Heart left ventricle (tissue), 16 donors: ENCODE data around the gene FOXN3. TPM values are rescaled to one million over a fixed set of nuclear protein-coding genes. Genes with fewer than 3 reads are reported as not detected.

Experiments
- ATAC-seq, 4 donors: fragments of 200-7000 bp; cut with Tn5 transposase; one replicate each; pipeline ENCODE4 v1.9.1; 2020 to 2022; ENCODE audit warnings: moderate library complexity in 4 of 4, mild to moderate bottlenecking in 3 of 4, moderate number of reproducible peaks in 1 of 4
- DNase-seq, 5 donors: peaks; one replicate each; pipeline ENCODE4 v3.0.0-alpha.2; 2020
- H3K27ac ChIP-seq, 12 donors: fragments of 200-600 bp; sonication (generic) in 4 of 12; one replicate each; pipeline versions ENCODE4 v1.5.0 to v1.8.0; 2016 to 2022; ENCODE audit warnings: mild to moderate bottlenecking in 2 of 12
- H3K27me3 ChIP-seq, 9 donors: fragments of 200-600 bp; sonication (generic) in 2 of 9; one replicate each; pipeline versions ENCODE4 v1.5.1 to v1.8.0; 2016 to 2022; ENCODE audit warnings: mild to moderate bottlenecking in 3 of 9
- H3K36me3 ChIP-seq, 9 donors: fragments of 200-600 bp; sonication (generic) in 2 of 9; one replicate each; pipeline versions ENCODE4 v1.5.0 to v1.8.0; 2018 to 2022; ENCODE audit warnings: mild to moderate bottlenecking in 2 of 9
- H3K4me1 ChIP-seq, 12 donors: fragments of 200-600 bp; sonication (generic) in 4 of 12; one replicate each; pipeline versions ENCODE4 v1.5.0 to v1.8.0; 2016 to 2022; ENCODE audit warnings: mild to moderate bottlenecking in 3 of 12
- H3K4me3 ChIP-seq, 12 donors: fragments of 200-600 bp; sonication (generic) in 4 of 12; one replicate each; pipeline versions ENCODE4 v1.5.0 to v1.8.0; 2017 to 2022; ENCODE audit warnings: mild to moderate bottlenecking in 9 of 12, moderate library complexity in 4 of 12
- H3K9me3 ChIP-seq, 12 donors: fragments of 200-600 bp; sonication (generic) in 4 of 12; one replicate each; pipeline versions ENCODE4 v1.5.0 to v1.8.0; 2016 to 2022; ENCODE audit warnings: mild to moderate bottlenecking in 1 of 12
- CTCF ChIP-seq, 12 donors: fragments of 200-600 bp; sonication (generic) in 4 of 12; IDR thresholded peaks; one replicate each; pipeline versions ENCODE4 v1.5.0 to v1.8.0; 2018 to 2022; ENCODE audit warnings: antibody characterized with exemption in 12 of 12, mild to moderate bottlenecking in 5 of 12
- POLR2A ChIP-seq, 2 donors: fragments of 450-650 bp; IDR thresholded peaks; one replicate each; pipeline ENCODE4 v1.6.1; 2017; ENCODE audit warnings: antibody characterized with exemption in 2 of 2, mild to moderate bottlenecking in 2 of 2, moderate library complexity in 2 of 2
- WGBS, 4 donors: extraction: QIAGEN DNeasy Blood & Tissue Kit in 2 of 4; methylation state at CpG; one replicate each; pipeline versions ENCODE4 v1.1.5 to v1.1.7; 2013 to 2018; 5-methylcytosine and 5-hydroxymethylcytosine counted together
- intact Hi-C, 10 donors: fragments of 100-400 bp; cut with DNase I; formaldehyde crosslinking; loops; one replicate each; pipeline versions ENCODE4 v1.11.1 to v1.14.2; 2022
- polyA plus RNA-seq, 2 donors: library from polyadenylated mRNA; stranded (reverse); fragments of 200-250 nt; gene quantifications; one replicate each; pipeline ENCODE4 v1.2.3, GENCODE V29; 2013
- total RNA-seq, 9 donors: library from RNA; depleted of rRNA in 2 of 9; stranded (reverse); fragments of >200 nt in 2 of 9; fragmentation: NEBNext Ultra II Directional in 3 of 9; extraction: Animal tissue kit (Norgen Biotek cat#: 25700) in 3 of 9; gene quantifications; one replicate each; pipeline versions ENCODE4 v1.1.0 to v1.2.4, GENCODE V29; 2016 to 2023
- donor health status: ischemic (EF 13 %, LVEDD 7.1; RV severe dilation, severe dysfunction).
- donor health status: healthy with polysubstance abuse.
- donor health status: DM: no; HTN: yes; CAD: no.
- donor health status: DM: no; HTN: no; CAD: no.
- donor health status: ischemic (EF 25% LVEDD 6.9; RV normal size, moderate dysfunction).
- donor health status: ischemic (EF 25% LVEDD 5.7; RV mildly dilated, moderate dysfunction).
- donor health status: healthy.
- donor health status: DM: yes; HTN: yes; CAD: no.
- donor health status: ischemic (EF 35%, LVEDD 5.7; RV mildly dilated, moderate dysfunction).
- donor health status: nonischemic (EF 11% LVEDD 7.7; RV severe dilation, severe dysfunction).
- donor health status: DM: yes; HTN: yes; CAD: no.
- donor health status: PGD.
- donor health status: ischemic (EF 29% LVEDD 5.4; RV normal size, mild dysfunction).
- donor health status: nonischemic (EF 23%, LVEDD 6.1; RV moderate dilation, normal function).

FOXN3 gene
- total and polyA plus RNA-seq, 11 donors = 24.4 to 161 (median 111) TPM

GRCh38 chr14:89125216-89125615, 291.8 kb downstream of the FOXN3 start:
- H3K4me1 ChIP-seq = no peaks in the 10 kb centered on the region
- TF ChIP-seq CTCF (IDR thresholded peaks at IDR 0.05) = no peak
- H3K27me3 ChIP-seq = no peaks in the 10 kb centered on the region
- H3K36me3 ChIP-seq = no peaks in the 10 kb centered on the region
- WGBS, 4 donors = 59 to 67% (median 64%) methylated on average over 4 of the region's 4 CpGs
- DNase-seq (no peak), ATAC-seq (no peak)
- no peak overlapping the region for H3K27ac ChIP-seq
- peaks cover 0 to 6% (median 0%) of the 10 kb centered on the region in 12 donors for H3K9me3 ChIP-seq
- no peak overlapping the region for H3K4me3 ChIP-seq
- intact Hi-C loops = no loop called here

GRCh38 chr14:89123851-89124250, 293.2 kb downstream of the FOXN3 start:
- Histone ChIP-seq H3K27me3 (no peaks in the 10 kb centered on the region), H3K36me3 (no peaks in the 10 kb centered on the region), H3K27ac (no peak overlapping the region), H3K4me3 (no peak overlapping the region), H3K9me3 (peaks cover 0 to 12% (median 0%) of the 10 kb centered on the region in 12 donors), H3K4me1 (no peaks in the 10 kb centered on the region)
- intact Hi-C loops = no loop called here
- TF ChIP-seq CTCF (IDR thresholded peaks at IDR 0.05) (no peak), POLR2A (IDR thresholded peaks at IDR 0.05) (no peak)
- WGBS, 4 donors = 11 to 33% (median 23%) methylated on average over 1 of the region's 1 CpG
- DNase-seq (no peak), ATAC-seq (no peak)

GRCh38 chr14:89123215-89123614, 293.8 kb downstream of the FOXN3 start:
- 90 to 94% (median 92%) methylated on average over 10 of the region's 10 CpGs for WGBS, 4 donors

GRCh38 chr14:89121968-89122620, 294.9 kb downstream of the FOXN3 start:
- ATAC-seq (no peak), DNase-seq (no peak)
- 37 to 49% (median 42%) methylated on average over 4 of the region's 4 CpGs for WGBS, 4 donors
- Histone ChIP-seq H3K4me3 (no peak overlapping the region), H3K4me1 (no peaks in the 10 kb centered on the region), H3K27ac (no peak overlapping the region), H3K9me3 (peaks cover 0 to 12% (median 0%) of the 10 kb centered on the region in 12 donors), H3K27me3 (no peaks in the 10 kb centered on the region), H3K36me3 (no peaks in the 10 kb centered on the region)
- intact Hi-C loops = no loop called here
- TF ChIP-seq POLR2A (IDR thresholded peaks at IDR 0.05) = no peak
- no peak for TF ChIP-seq CTCF (IDR thresholded peaks at IDR 0.05)

More at GRCh38 chr14:89123215-89123614, 293.8 kb downstream of the FOXN3 start:
- Histone ChIP-seq H3K27me3 (no peaks in the 10 kb centered on the region), H3K36me3 (no peaks in the 10 kb centered on the region), H3K27ac (no peak overlapping the region), H3K4me1 (no peaks in the 10 kb centered on the region), H3K4me3 (no peak overlapping the region), H3K9me3 (peaks cover 0 to 12% (median 0%) of the 10 kb centered on the region in 12 donors)
- TF ChIP-seq CTCF (IDR thresholded peaks at IDR 0.05) (no peak), POLR2A (IDR thresholded peaks at IDR 0.05) (no peak)
- DNase-seq (no peak), ATAC-seq (no peak)
- intact Hi-C loops = no loop called here
